Esophagus squamous epithelium (tissue), 5 donors: ENCODE measurements around the gene PRELID2. TPM values are rescaled to one million over a fixed set of nuclear protein-coding genes. Genes with fewer than 3 reads are reported as not detected.
A peak's percentile ranks its signal among the peaks of the same experiment; 100 is the strongest.

Experiments
- DNase-seq: peaks from one replicate; lab custom pipeline; 2025; lab: John Stamatoyannopoulos, UW
- H3K27ac ChIP-seq, 4 donors: fragments of 200-600 bp; sonication (generic); one replicate each; pipeline ENCODE4 v1.5.1; 2016 to 2019; ENCODE audit warnings: mild to moderate bottlenecking in 1 of 4
- H3K27me3 ChIP-seq, 4 donors: fragments of 200-600 bp; sonication (generic); 1 replicate in 3 of 4; 2 replicates in 1 of 4; pipeline versions ENCODE4 v1.5.1 to v1.6.0; 2017 to 2021; ENCODE audit warnings: antibody characterized with exemption in 1 of 4
- H3K36me3 ChIP-seq, 3 donors: fragments of 200-600 bp; sonication (generic); one replicate each; pipeline ENCODE4 v1.5.1; 2016 to 2019
- H3K4me1 ChIP-seq, 3 donors: fragments of 200-600 bp; sonication (generic); one replicate each; pipeline ENCODE4 v1.5.1; 2017 to 2019
- H3K4me3 ChIP-seq, 4 donors: fragments of 200-600 bp; sonication (generic); 1 replicate in 3 of 4; 2 replicates in 1 of 4; pipeline ENCODE4 v1.5.1; 2016 to 2019; ENCODE audit warnings: mild to moderate bottlenecking in 2 of 4, moderate library complexity in 1 of 4
- H3K9me3 ChIP-seq, 3 donors: fragments of 200-600 bp; sonication (generic); one replicate each; pipeline ENCODE4 v1.5.1; 2016 to 2019
- CTCF ChIP-seq, 6 experiments: fragments of 450-650 bp in 4 of 6; fragments of 200-600 bp in 2 of 6; sonication (generic) in 2 of 6; IDR thresholded peaks; one replicate each; pipeline ENCODE4 v1.5.1; 2016 to 2019; ENCODE audit warnings: antibody characterized with exemption in 6 of 6, mild to moderate bottlenecking in 4 of 6, moderate library complexity in 4 of 6
- POLR2A ChIP-seq, 4 donors: fragments of 450-650 bp; IDR thresholded peaks; one replicate each; pipeline ENCODE4 v1.6.1; 2017; ENCODE audit warnings: antibody characterized with exemption in 4 of 4, mild to moderate bottlenecking in 4 of 4, moderate library complexity in 3 of 4
- WGBS, 2 donors: methylation state at CpG; one replicate each; pipeline ENCODE4 v1.1.5; 2018; 5-methylcytosine and 5-hydroxymethylcytosine counted together
- intact Hi-C: fragments of 100-400 bp; cut with DNase I; formaldehyde crosslinking; loops from one replicate; pipeline ENCODE4 v1.15.0; 2022
- total RNA-seq, 4 donors: library from RNA; depleted of rRNA; stranded (reverse); fragments of >200 nt; gene quantifications; one replicate each; pipeline ENCODE4 v1.1.0, GENCODE V29; 2016
- donor health status: DM: yes; HTN: yes; CAD: no.

PRELID2 gene
- total RNA-seq, 4 donors from 2014 or later: 0.68 to 12.6 (median 6.5) TPM

DNA sequence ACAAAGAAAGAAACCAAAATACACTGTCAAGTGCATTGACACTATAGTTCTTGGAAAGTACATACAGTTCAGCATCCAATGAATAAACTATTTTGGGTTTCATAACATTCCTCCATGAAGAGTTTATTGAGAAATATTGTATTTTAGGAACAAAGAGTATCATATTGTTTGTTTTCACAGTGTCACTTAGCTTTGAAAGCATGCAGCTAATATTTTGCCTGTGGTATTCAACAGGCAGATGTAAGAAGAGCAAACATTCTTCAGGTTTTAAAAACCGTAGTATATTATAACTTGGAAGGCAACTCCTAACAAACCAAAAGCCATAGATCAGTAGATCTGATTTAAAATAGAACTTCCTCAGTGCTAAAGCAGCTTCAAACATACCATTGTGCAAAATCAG, 4.5 kb downstream of the PRELID2 start:
- H3K4me3 ChIP-seq: no peak overlapping the region
- WGBS, 2 donors: 13 to 14% methylated on average over 1 of the region's 1 CpG
- no peaks in the 10 kb centered on the region for H3K36me3 ChIP-seq
- H3K4me1 ChIP-seq: peaks cover 0 to 57% (median 9%) of the 10 kb centered on the region in 3 donors
- H3K27ac ChIP-seq: peak overlapping the region in 2 of 4 donors; percentile 5 to 58
- TF ChIP-seq POLR2A (IDR thresholded peaks at IDR 0.05) (no peak), CTCF (IDR thresholded peaks at IDR 0.05) (no peak)
- no peaks in the 10 kb centered on the region for H3K27me3 ChIP-seq
- intact Hi-C loops: no loop called here
- no peak for DNase-seq
- no peaks in the 10 kb centered on the region for H3K9me3 ChIP-seq

DNA sequence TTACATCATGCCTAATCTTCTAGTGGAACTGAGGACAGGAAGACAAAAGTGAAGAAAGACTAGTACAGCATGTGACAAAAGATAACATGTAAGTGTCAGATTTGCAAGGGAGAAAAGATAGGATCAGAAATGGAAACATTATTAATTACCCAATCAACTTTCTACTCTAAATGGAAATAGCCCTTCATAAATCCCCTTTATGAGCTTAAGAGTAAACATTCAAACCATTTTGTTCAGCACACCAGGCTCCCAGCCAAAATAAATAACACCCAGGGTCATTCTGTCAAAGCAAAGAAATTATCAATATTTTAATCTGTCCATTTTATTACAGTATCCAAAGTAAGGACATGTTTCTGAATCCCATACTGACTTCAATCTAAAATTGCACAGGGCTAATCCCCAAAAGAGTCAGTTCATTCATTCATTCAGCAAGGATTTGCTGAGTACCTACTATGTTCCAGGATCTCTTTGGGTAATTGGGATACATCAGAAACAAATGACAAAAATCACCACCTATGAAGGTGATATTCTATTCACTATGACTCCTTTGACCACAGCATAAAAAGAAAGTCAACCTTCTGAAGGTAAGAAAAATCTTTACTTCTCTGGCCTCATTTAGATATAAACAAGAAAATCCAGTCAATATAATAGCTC, 5.3 kb downstream of the PRELID2 start:
- H3K9me3 ChIP-seq: no peaks in the 10 kb centered on the region
- no peaks in the 10 kb centered on the region for H3K36me3 ChIP-seq
- peaks cover 0 to 53% (median 8%) of the 10 kb centered on the region in 3 donors for H3K4me1 ChIP-seq
- no peaks in the 10 kb centered on the region for H3K27me3 ChIP-seq
- DNase-seq: no peak
- H3K4me3 ChIP-seq: no peak overlapping the region
- intact Hi-C loops: loop anchor here (10.0 kb wide), 1 partner anchor 145 kb away; no protein-coding TSS in a partner anchor
- peak overlapping the region in 1 of 4 donors; percentile 58 for H3K27ac ChIP-seq
- TF ChIP-seq CTCF (IDR thresholded peaks at IDR 0.05): no peak
- no peak for TF ChIP-seq POLR2A (IDR thresholded peaks at IDR 0.05)

DNA sequence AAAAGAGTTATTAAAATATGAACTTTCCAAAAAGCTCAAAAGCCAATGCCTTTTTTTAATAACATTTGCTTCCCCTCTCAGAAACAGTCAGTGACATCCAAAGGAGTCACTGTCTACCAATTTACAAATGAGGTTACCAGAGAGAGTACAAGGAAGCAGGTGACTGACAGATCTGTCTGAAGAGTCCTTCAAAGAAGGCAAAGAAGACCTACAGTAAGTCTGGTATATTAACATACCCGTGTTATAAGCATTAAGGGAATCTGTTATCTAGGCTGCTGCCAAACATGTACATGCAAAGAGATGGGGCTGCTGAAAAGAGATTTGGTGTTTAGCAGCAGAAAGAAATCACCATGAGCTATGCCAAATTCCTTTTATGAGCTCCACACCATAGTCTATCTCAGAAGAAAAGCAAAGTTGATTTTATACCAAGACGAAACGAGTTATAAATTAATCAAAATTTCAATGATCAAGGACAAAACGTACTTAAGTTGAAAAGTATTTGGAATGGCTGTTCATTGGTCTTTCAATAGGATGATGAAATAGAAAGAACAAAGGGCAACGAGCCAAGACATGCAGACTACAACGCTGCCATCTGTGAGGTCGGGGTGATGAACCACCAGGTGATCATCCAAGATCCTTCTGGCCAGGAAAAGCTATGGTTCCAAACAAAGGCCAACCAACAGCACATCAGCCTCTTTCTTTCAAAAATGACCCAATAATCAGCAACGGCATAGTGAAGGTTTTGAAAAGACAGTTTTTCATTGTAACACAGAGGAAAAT, 8.1 kb downstream of the PRELID2 start:
- Histone ChIP-seq H3K9me3 (no peaks in the 10 kb centered on the region), H3K27ac (no peak overlapping the region), H3K4me3 (no peak overlapping the region), H3K36me3 (no peaks in the 10 kb centered on the region), H3K27me3 (no peaks in the 10 kb centered on the region), H3K4me1 (peaks cover 0 to 34% (median 8%) of the 10 kb centered on the region in 3 donors)
- WGBS, 2 donors: 44 to 50% methylated on average over 8 of the region's 8 CpGs
- no peak for TF ChIP-seq CTCF (IDR thresholded peaks at IDR 0.05)
- TF ChIP-seq POLR2A (IDR thresholded peaks at IDR 0.05): no peak
- no peak for DNase-seq
- intact Hi-C loops: loop anchor here (10.0 kb wide), 1 partner anchor 142 kb away; no protein-coding TSS in a partner anchor

GRCh38 chr5:145825751-145826180, 9.4 kb downstream of the PRELID2 start:
- TF ChIP-seq CTCF (IDR thresholded peaks at IDR 0.05) (peak; percentile 44 to 80 (median 66)), POLR2A (IDR thresholded peaks at IDR 0.05) (no peak)
- no peak overlapping the region for H3K4me3 ChIP-seq
- WGBS, 2 donors: 66 to 68% methylated on average over 3 of the region's 3 CpGs
- H3K27ac ChIP-seq: no peak overlapping the region
- no peak for DNase-seq
- H3K9me3 ChIP-seq: no peaks in the 10 kb centered on the region
- peaks cover 0 to 24% (median 1%) of the 10 kb centered on the region in 3 donors for H3K4me1 ChIP-seq
- H3K27me3 ChIP-seq: no peaks in the 10 kb centered on the region
- H3K36me3 ChIP-seq: no peaks in the 10 kb centered on the region
- intact Hi-C loops: loop anchor here (10.0 kb wide), 1 partner anchor 141 kb away; no protein-coding TSS in a partner anchor

GRCh38 chr5:145824040-145824439, 11.1 kb downstream of the PRELID2 start:
- no peak for DNase-seq

More at GRCh38 chr5:145824040-145824439, 11.1 kb downstream of the PRELID2 start:
- Histone ChIP-seq H3K27me3 (no peaks in the 10 kb centered on the region), H3K9me3 (no peaks in the 10 kb centered on the region), H3K27ac (no peak overlapping the region), H3K4me3 (no peak overlapping the region), H3K36me3 (peaks cover 0 to 3% (median 0%) of the 10 kb centered on the region in 3 donors), H3K4me1 (peaks cover 0 to 8% (median 0%) of the 10 kb centered on the region in 3 donors)
- intact Hi-C loops: loop anchor here (10.0 kb wide), 1 partner anchor 139 kb away; no protein-coding TSS in a partner anchor
- 38 to 42% methylated on average over 3 to 4 of the region's 4 CpGs for WGBS, 2 donors
- TF ChIP-seq CTCF (IDR thresholded peaks at IDR 0.05) (no peak), POLR2A (IDR thresholded peaks at IDR 0.05) (no peak)
